ENCODE measurements around the gene SPAG17.

- TF ChIP-seq CTCF (IDR thresholded peaks at IDR 0.05) (no peak), POLR2A (IDR thresholded peaks at IDR 0.05) (no peak)
Observed at GRCh38 chr1:118217141-118217838, 32.3 kb upstream of the SPAG17 start.
